ENCODE data around the gene GPATCH2L. TPM values are rescaled to one million over a fixed set of nuclear protein-coding genes. Genes with fewer than 3 reads are reported as not detected.

The GPATCH2L gene
- total and polyA plus RNA-seq, 2 donors (not counting 1 experiment from before 2014, with no cell fraction given): 19.4 to 50.5 TPM

DNA sequence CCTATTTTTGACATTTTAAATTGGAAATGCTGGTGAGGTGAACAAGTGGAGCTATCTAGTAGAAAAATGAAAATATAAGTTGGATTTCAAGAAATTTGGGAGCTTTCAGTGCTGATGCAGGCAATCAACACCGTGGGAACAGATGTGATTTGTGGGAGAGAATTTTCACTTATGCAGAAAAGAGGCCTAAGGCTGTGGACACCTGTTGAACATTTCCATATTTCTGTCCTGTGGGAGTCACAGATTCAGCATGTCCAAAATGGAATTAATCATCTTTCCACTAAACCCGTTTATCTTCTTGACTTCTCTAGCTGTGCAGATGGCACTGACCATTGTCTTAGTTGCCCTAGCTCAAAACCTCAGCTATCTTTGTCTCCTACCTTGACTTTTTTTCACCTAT, 2.5 kb upstream of the GPATCH2L start:
- Histone ChIP-seq H3K79me2 (ENCODE audit: control insufficient read depth, insufficient read depth, low read length) (peaks cover 23% of the 10 kb centered on the region), H2AFZ (ENCODE audit: low read length) (no peak overlapping the region), H3K9ac (ENCODE audit: insufficient read depth, low read length) (no peak overlapping the region), H3K4me2 (ENCODE audit: extremely low read depth, insufficient read depth, low read length) (no peak overlapping the region), H3K9me3 (ENCODE audit: control insufficient read depth, insufficient read depth, low read depth, low read length) (no peaks in the 10 kb centered on the region), H3K27me3 (ENCODE audit: control insufficient read depth, insufficient read depth, low read length) (no peaks in the 10 kb centered on the region), H4K20me1 (ENCODE audit: control insufficient read depth, extremely low read depth, insufficient read depth, low read length) (no peaks in the 10 kb centered on the region), H3K4me1 (ENCODE audit: control insufficient read depth, extremely low read depth, insufficient read depth, low read length) (peaks cover 7% of the 10 kb centered on the region), H3K4me3 (replicated peaks in 1 of 4; ENCODE audit: control extremely low read depth in 1 of 4, insufficient read depth in 1 of 4, low read depth in 3 of 4, low read length in 4 of 4) (no peak overlapping the region), H3K27ac (ENCODE audit: insufficient read depth, low read length) (no peak overlapping the region), H3K36me3 (ENCODE audit: control insufficient read depth, insufficient read depth, low read length) (no peaks in the 10 kb centered on the region)
- no peak for TF ChIP-seq EZH2 (IDR thresholded peaks at IDR 0.05; ENCODE audit: low read length, missing control alignments)
- TF ChIP-seq, protein P1, sequence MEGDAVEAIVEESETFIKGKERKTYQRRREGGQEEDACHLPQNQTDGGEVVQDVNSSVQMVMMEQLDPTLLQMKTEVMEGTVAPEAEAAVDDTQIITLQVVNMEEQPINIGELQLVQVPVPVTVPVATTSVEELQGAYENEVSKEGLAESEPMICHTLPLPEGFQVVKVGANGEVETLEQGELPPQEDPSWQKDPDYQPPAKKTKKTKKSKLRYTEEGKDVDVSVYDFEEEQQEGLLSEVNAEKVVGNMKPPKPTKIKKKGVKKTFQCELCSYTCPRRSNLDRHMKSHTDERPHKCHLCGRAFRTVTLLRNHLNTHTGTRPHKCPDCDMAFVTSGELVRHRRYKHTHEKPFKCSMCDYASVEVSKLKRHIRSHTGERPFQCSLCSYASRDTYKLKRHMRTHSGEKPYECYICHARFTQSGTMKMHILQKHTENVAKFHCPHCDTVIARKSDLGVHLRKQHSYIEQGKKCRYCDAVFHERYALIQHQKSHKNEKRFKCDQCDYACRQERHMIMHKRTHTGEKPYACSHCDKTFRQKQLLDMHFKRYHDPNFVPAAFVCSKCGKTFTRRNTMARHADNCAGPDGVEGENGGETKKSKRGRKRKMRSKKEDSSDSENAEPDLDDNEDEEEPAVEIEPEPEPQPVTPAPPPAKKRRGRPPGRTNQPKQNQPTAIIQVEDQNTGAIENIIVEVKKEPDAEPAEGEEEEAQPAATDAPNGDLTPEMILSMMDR (conservative IDR thresholded peaks at IDR 0.05 in 1 of 2, IDR thresholded peaks at IDR 0.05 in 1 of 2; ENCODE audit: low read depth in 1 of 2, low read length in 2 of 2): no peak
- DNase-seq (ENCODE audit: low read depth in 2 of 2): no peak

DNA sequence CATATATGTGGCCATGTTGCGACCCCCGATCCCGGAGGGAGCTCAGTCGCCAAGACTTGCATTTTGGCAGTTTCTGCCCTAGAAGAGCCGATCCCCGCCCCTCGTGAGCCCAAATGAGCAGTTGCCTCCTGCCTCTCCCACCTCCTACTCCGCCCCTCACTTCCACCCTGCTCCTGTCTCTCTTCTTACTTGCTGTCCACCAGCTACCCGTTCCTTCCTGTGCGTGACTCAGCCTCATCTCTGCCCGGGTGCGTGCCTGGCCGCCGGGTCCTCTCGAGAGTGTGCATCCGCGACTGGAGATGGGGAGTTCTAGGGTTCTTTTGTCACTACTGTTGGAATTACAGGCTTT, 585 bp downstream of the GPATCH2L start:
- Histone ChIP-seq H3K4me3 (replicated peaks in 1 of 4; ENCODE audit: control extremely low read depth in 1 of 4, insufficient read depth in 1 of 4, low read depth in 3 of 4, low read length in 4 of 4) (peak overlapping the region; percentile 82 to 97 (median 94)), H3K4me2 (ENCODE audit: extremely low read depth, insufficient read depth, low read length) (peak overlapping the region; percentile 92), H3K9me3 (ENCODE audit: control insufficient read depth, insufficient read depth, low read depth, low read length) (no peaks in the 10 kb centered on the region), H2AFZ (ENCODE audit: low read length) (peak overlapping the region; percentile 85), H3K36me3 (ENCODE audit: control insufficient read depth, insufficient read depth, low read length) (no peaks in the 10 kb centered on the region), H3K79me2 (ENCODE audit: control insufficient read depth, insufficient read depth, low read length) (peaks cover 54% of the 10 kb centered on the region), H3K9ac (ENCODE audit: insufficient read depth, low read length) (peak overlapping the region; percentile 93), H4K20me1 (ENCODE audit: control insufficient read depth, extremely low read depth, insufficient read depth, low read length) (no peaks in the 10 kb centered on the region), H3K27me3 (ENCODE audit: control insufficient read depth, insufficient read depth, low read length) (no peaks in the 10 kb centered on the region), H3K4me1 (ENCODE audit: control insufficient read depth, extremely low read depth, insufficient read depth, low read length) (peaks cover 10% of the 10 kb centered on the region), H3K27ac (ENCODE audit: insufficient read depth, low read length) (peak overlapping the region; percentile 92)
- peak; percentile 73 to 88 for DNase-seq (ENCODE audit: low read depth in 2 of 2)
- TF ChIP-seq EZH2 (IDR thresholded peaks at IDR 0.05; ENCODE audit: low read length, missing control alignments): no peak
- TF ChIP-seq, protein P1 (conservative IDR thresholded peaks at IDR 0.05 in 1 of 2, IDR thresholded peaks at IDR 0.05 in 1 of 2; ENCODE audit: low read depth in 1 of 2, low read length in 2 of 2): no peak

DNA sequence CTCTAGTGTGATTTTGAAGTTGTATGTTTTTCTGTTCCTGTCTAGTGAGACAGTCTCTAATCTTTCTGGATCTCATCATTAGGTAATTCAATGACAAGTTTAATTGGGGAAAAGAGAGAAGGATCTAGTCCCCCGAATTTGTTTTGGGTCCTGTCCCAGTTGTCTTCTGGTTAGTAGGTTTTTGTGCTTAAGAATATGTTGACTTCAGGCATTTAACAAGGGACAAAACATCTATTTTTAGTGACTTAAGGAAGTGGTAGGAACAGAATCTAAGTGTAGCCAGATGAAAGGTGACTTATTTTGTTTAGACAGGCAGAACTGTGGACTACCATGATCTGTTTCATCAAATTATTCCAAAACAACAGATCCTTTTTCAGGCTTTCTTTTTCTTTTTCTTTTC, 2.2 kb downstream of the GPATCH2L start:
- TF ChIP-seq EZH2 (IDR thresholded peaks at IDR 0.05; ENCODE audit: low read length, missing control alignments): no peak
- TF ChIP-seq, protein P1 (conservative IDR thresholded peaks at IDR 0.05 in 1 of 2, IDR thresholded peaks at IDR 0.05 in 1 of 2; ENCODE audit: low read depth in 1 of 2, low read length in 2 of 2): no peak
- peaks cover 70% of the 10 kb centered on the region for H3K79me2 ChIP-seq (ENCODE audit: control insufficient read depth, insufficient read depth, low read length)
- no peaks in the 10 kb centered on the region for H4K20me1 ChIP-seq (ENCODE audit: control insufficient read depth, extremely low read depth, insufficient read depth, low read length)
- no peak for DNase-seq (ENCODE audit: low read depth in 2 of 2)
- peak overlapping the region in 1 of 4 experiments; percentile 97 for H3K4me3 ChIP-seq (replicated peaks in 1 of 4; ENCODE audit: control extremely low read depth in 1 of 4, insufficient read depth in 1 of 4, low read depth in 3 of 4, low read length in 4 of 4)
- H3K27ac ChIP-seq (ENCODE audit: insufficient read depth, low read length): no peak overlapping the region
- no peaks in the 10 kb centered on the region for H3K27me3 ChIP-seq (ENCODE audit: control insufficient read depth, insufficient read depth, low read length)
- H3K4me1 ChIP-seq (ENCODE audit: control insufficient read depth, extremely low read depth, insufficient read depth, low read length): peaks cover 10% of the 10 kb centered on the region
- H3K9ac ChIP-seq (ENCODE audit: insufficient read depth, low read length): no peak overlapping the region
- H2AFZ ChIP-seq (ENCODE audit: low read length): no peak overlapping the region
- no peaks in the 10 kb centered on the region for H3K9me3 ChIP-seq (ENCODE audit: control insufficient read depth, insufficient read depth, low read depth, low read length)
- H3K4me2 ChIP-seq (ENCODE audit: extremely low read depth, insufficient read depth, low read length): peak overlapping the region; percentile 92
- peaks cover 2% of the 10 kb centered on the region for H3K36me3 ChIP-seq (ENCODE audit: control insufficient read depth, insufficient read depth, low read length)
